Peyer's patch (tissue), 4 donors: Measurements from ENCODE around the gene MBD3L1.

Experiments used
- POLR2A ChIP-seq, 2 donors: fragments of 450-650 bp; IDR thresholded peaks; one replicate each; pipeline ENCODE4 v1.5.1; 2017; ENCODE audit warnings: antibody characterized with exemption in 2 of 2, mild to moderate bottlenecking in 2 of 2, moderate library complexity in 2 of 2
- TF ChIP-seq, protein P1 (sequence below), 6 experiments: fragments of 450-650 bp in 4 of 6; fragments of 200-600 bp in 2 of 6; sonication (generic) in 1 of 6; IDR thresholded peaks; one replicate each; pipeline ENCODE4 v1.5.1; 2017 to 2019; ENCODE audit warnings: antibody characterized with exemption in 6 of 6, mild to moderate bottlenecking in 3 of 6, moderate library complexity in 1 of 6

DNA sequence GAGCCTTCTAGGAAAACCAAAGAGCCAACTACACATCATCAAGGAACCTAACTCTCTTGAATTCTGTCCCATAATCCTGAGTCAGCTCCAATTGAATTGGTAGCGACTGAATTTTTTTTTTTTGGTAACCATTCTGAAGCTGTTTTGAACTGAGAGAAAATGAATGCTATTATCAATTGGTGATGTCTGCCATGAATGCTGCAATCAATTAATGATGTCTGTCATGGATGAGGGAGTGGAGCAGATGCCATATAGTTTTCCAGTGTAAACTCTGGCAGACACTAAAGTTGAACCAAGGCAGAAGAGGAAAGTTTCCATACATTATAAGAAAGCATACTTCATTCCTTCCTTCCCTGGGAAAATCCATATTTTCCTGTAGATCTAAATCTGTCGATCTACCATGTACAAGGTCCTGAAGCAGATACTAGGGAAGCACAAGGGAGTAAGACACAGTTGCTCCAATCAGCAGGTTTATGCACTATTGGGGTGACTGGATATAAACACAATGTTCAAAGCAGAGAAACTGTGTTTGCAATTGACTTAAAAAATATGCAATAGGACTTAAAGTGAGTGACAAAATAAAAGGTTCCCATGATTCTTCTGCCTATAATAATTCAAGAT is 48.8 kb downstream of the MBD3L1 start:
- TF ChIP-seq, protein P1, sequence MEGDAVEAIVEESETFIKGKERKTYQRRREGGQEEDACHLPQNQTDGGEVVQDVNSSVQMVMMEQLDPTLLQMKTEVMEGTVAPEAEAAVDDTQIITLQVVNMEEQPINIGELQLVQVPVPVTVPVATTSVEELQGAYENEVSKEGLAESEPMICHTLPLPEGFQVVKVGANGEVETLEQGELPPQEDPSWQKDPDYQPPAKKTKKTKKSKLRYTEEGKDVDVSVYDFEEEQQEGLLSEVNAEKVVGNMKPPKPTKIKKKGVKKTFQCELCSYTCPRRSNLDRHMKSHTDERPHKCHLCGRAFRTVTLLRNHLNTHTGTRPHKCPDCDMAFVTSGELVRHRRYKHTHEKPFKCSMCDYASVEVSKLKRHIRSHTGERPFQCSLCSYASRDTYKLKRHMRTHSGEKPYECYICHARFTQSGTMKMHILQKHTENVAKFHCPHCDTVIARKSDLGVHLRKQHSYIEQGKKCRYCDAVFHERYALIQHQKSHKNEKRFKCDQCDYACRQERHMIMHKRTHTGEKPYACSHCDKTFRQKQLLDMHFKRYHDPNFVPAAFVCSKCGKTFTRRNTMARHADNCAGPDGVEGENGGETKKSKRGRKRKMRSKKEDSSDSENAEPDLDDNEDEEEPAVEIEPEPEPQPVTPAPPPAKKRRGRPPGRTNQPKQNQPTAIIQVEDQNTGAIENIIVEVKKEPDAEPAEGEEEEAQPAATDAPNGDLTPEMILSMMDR (IDR thresholded peaks at IDR 0.05), result no peak
- TF ChIP-seq POLR2A (IDR thresholded peaks at IDR 0.05), result no peak
